Smooth muscle cell (in vitro differentiated cells): Measurements from ENCODE around the gene GNAL. TPM values are rescaled to one million over a fixed set of nuclear protein-coding genes. Genes with fewer than 3 reads are reported as not detected.

Experiments
- DNase-seq: peaks from one replicate; lab custom pipeline; 2025; ENCODE audit not compliant: unreplicated experiment; lab: John Stamatoyannopoulos, UW
- H2AFZ ChIP-seq: fragments of 200-600 bp; sonication (generic); 2 replicates; pipeline ENCODE4 v1.6.0; 2016; ENCODE audit warnings: antibody characterized with exemption, low read depth, mild to moderate bottlenecking
- H3F3A ChIP-seq: fragments of 200-600 bp; sonication (generic); 2 replicates; pipeline ENCODE4 v1.6.0; 2017; ENCODE audit warnings: antibody characterized with exemption, low read depth
- H3K27ac ChIP-seq: fragments of 200-600 bp; sonication (generic); 2 replicates; pipeline ENCODE4 v1.5.1; 2016; ENCODE audit warnings: low read depth, mild to moderate bottlenecking
- H3K27me3 ChIP-seq: fragments of 200-600 bp; sonication (generic); 2 replicates; pipeline ENCODE4 v1.6.1; 2016; ENCODE audit warnings: low read depth, mild to moderate bottlenecking
- H3K36me3 ChIP-seq: fragments of 200-600 bp; sonication (generic); 2 replicates; pipeline ENCODE4 v1.5.1; 2016; ENCODE audit warnings: low read depth
- H3K4me1 ChIP-seq: fragments of 200-600 bp; sonication (generic); 2 replicates; pipeline ENCODE4 v1.5.1; 2016; ENCODE audit warnings: low read depth
- H3K4me2 ChIP-seq: fragments of 200-600 bp; sonication (generic); 2 replicates; pipeline ENCODE4 v1.6.0; 2016; ENCODE audit warnings: mild to moderate bottlenecking
- H3K4me3 ChIP-seq: fragments of 200-600 bp; sonication (generic); 2 replicates; pipeline ENCODE4 v1.5.1; 2016; ENCODE audit warnings: mild to moderate bottlenecking
- H3K79me2 ChIP-seq: fragments of 200-600 bp; sonication (generic); 2 replicates; pipeline ENCODE4 v1.6.0; 2016; ENCODE audit warnings: low read depth, mild to moderate bottlenecking
- H3K9ac ChIP-seq: fragments of 200-600 bp; sonication (generic); 2 replicates; pipeline ENCODE4 v1.6.0; 2016; ENCODE audit warnings: low read depth
- H3K9me3 ChIP-seq: fragments of 200-600 bp; sonication (generic); replicated peaks from 2 replicates; pipeline ENCODE4 v1.5.1; 2016; ENCODE audit warnings: low read depth
- H4K20me1 ChIP-seq: fragments of 200-600 bp; sonication (generic); 2 replicates; pipeline ENCODE4 v1.6.0; 2016; ENCODE audit warnings: low read depth
- CTCF ChIP-seq: fragments of 200-600 bp; sonication (generic); IDR thresholded peaks from 2 replicates; pipeline ENCODE4 v1.5.1; 2017; ENCODE audit warnings: borderline replicate concordance, mild to moderate bottlenecking, antibody characterized with exemption; ENCODE audit not compliant: insufficient read depth, poor library complexity, severe bottlenecking
- WGBS: methylation state at CpG from one replicate; pipeline ENCODE4 v1.1.7; 2016; ENCODE audit warnings: low lambda C conversion rate; 5-methylcytosine and 5-hydroxymethylcytosine counted together
- polyA plus RNA-seq: library from polyadenylated mRNA; unstranded; fragments of >200 nt; fragmentation: Nextera tagmentation; extraction: Ambion mirVana; gene quantifications from 2 replicates; pipeline ENCODE4 v1.2.1, GENCODE V29; 2016
- total RNA-seq: library from RNA; depleted of rRNA; stranded (reverse); fragments of >200 nt; gene quantifications from 2 replicates; pipeline ENCODE4 v1.2.3, GENCODE V29; 2014

The GNAL gene
- total and polyA plus RNA-seq, 2 experiments from 2014 or later = 1.6 to 5.8 TPM

GRCh38 chr18:11671156-11671555, 17.9 kb upstream of the GNAL start:
- peaks cover 6% of the 10 kb centered on the region for H3K4me1 ChIP-seq
- WGBS = 95% methylated on average over 8 of the region's 8 CpGs
- no peak overlapping the region for H2AFZ ChIP-seq
- H3K36me3 ChIP-seq = no peaks in the 10 kb centered on the region
- TF ChIP-seq CTCF = no peak
- no peaks in the 10 kb centered on the region for H4K20me1 ChIP-seq
- peaks cover 7% of the 10 kb centered on the region for H3K27me3 ChIP-seq
- no peak overlapping the region for H3K9ac ChIP-seq
- no peak overlapping the region for H3K4me2 ChIP-seq
- H3K4me3 ChIP-seq = no peak overlapping the region
- no peaks in the 10 kb centered on the region for H3K9me3 ChIP-seq
- no peak overlapping the region for H3K27ac ChIP-seq
- no peaks in the 10 kb centered on the region for H3F3A ChIP-seq
- no peak for DNase-seq
- no peaks in the 10 kb centered on the region for H3K79me2 ChIP-seq

GRCh38 chr18:11672198-11672597, 16.9 kb upstream of the GNAL start:
- H3K9me3 ChIP-seq = no peaks in the 10 kb centered on the region
- H3F3A ChIP-seq = no peaks in the 10 kb centered on the region
- no peak overlapping the region for H3K9ac ChIP-seq
- no peaks in the 10 kb centered on the region for H3K79me2 ChIP-seq
- 93% methylated on average over 8 of the region's 8 CpGs for WGBS
- H4K20me1 ChIP-seq = no peaks in the 10 kb centered on the region
- H3K27me3 ChIP-seq = peaks cover 7% of the 10 kb centered on the region
- TF ChIP-seq CTCF = no peak
- no peak for DNase-seq
- no peaks in the 10 kb centered on the region for H3K36me3 ChIP-seq
- peaks cover 6% of the 10 kb centered on the region for H3K4me1 ChIP-seq
- H3K27ac ChIP-seq = no peak overlapping the region
- H3K4me2 ChIP-seq = no peak overlapping the region
- H3K4me3 ChIP-seq = no peak overlapping the region
- no peak overlapping the region for H2AFZ ChIP-seq

- Histone ChIP-seq H3K27ac (no peak overlapping the region), H3K4me1 (peaks cover 6% of the 10 kb centered on the region), H3F3A (no peaks in the 10 kb centered on the region), H3K36me3 (no peaks in the 10 kb centered on the region), H3K9ac (no peak overlapping the region), H2AFZ (no peak overlapping the region), H3K9me3 (no peaks in the 10 kb centered on the region), H3K4me3 (no peak overlapping the region), H3K27me3 (peaks cover 7% of the 10 kb centered on the region), H3K4me2 (no peak overlapping the region), H3K79me2 (no peaks in the 10 kb centered on the region), H4K20me1 (no peaks in the 10 kb centered on the region)
- no peak for DNase-seq
- TF ChIP-seq CTCF = no peak
- WGBS = 80% methylated on average over 7 of the region's 8 CpGs
Observed at GRCh38 chr18:11672846-11673454, 16.1 kb upstream of the GNAL start.

GRCh38 chr18:11673560-11673959, 15.5 kb upstream of the GNAL start:
- H3K4me3 ChIP-seq = no peak overlapping the region
- no peak for TF ChIP-seq CTCF
- no peaks in the 10 kb centered on the region for H3K79me2 ChIP-seq
- H3K36me3 ChIP-seq = no peaks in the 10 kb centered on the region
- peaks cover 7% of the 10 kb centered on the region for H3K27me3 ChIP-seq
- H2AFZ ChIP-seq = no peak overlapping the region
- H3K9me3 ChIP-seq = no peaks in the 10 kb centered on the region
- H3F3A ChIP-seq = no peaks in the 10 kb centered on the region
- WGBS = 84% methylated on average over 9 of the region's 9 CpGs
- DNase-seq = no peak
- peaks cover 6% of the 10 kb centered on the region for H3K4me1 ChIP-seq
- no peak overlapping the region for H3K27ac ChIP-seq
- H3K4me2 ChIP-seq = no peak overlapping the region
- no peak overlapping the region for H3K9ac ChIP-seq
- no peaks in the 10 kb centered on the region for H4K20me1 ChIP-seq
